HCT116 (cell line): ENCODE results near the gene BPIFB3. TPM values are rescaled to one million over a fixed set of nuclear protein-coding genes. Genes with fewer than 3 reads are reported as not detected.

Experiments
- ATAC-seq: fragments of 200-7000 bp; cut with Tn5 transposase; 2 replicates; pipeline ENCODE4 v1.9.1; 2020; ENCODE audit warnings: mild to moderate bottlenecking, moderate library complexity
- BruUV-seq: library from RNA; stranded (reverse); fragments of 400-500 nt; replicated peaks from 2 replicates; lab custom pipeline; 2021; lab: Mats Ljungman, UMichigan
- CTCF ChIA-PET: fragments of 300-600 bp; sonication (Branson Sonifier 250); formaldehyde crosslinking; loops from one replicate; lab custom pipeline; 2021; ENCODE audit warnings: antibody characterized with exemption; lab: Charles Lee
- POLR2A ChIA-PET: fragments of 300-600, 350-600 bp; sonication (Branson Sonifier 250); formaldehyde crosslinking; loops from one replicate; lab custom pipeline; 2021; ENCODE audit warnings: antibody characterized with exemption; lab: Charles Lee
- RAD21 ChIA-PET, 2 experiments: fragments of 300-600 bp; sonication (Branson Sonifier 250); formaldehyde crosslinking; loops; one replicate each; lab custom pipeline; 2023; ENCODE audit warnings: low total read pairs in 2 of 2; ENCODE audit not compliant: uncharacterized antibody in 2 of 2, unreplicated experiment in 2 of 2, low non-redundant PET in 1 of 2; lab: Charles Lee
- DNase-seq: peaks from one replicate; pipeline ENCODE4 v3.0.0-alpha.2; 2010; ENCODE audit warnings: low read depth, low spot score
- H2AFZ ChIP-seq: fragments of 200-600 bp; shearing (Covaris generic), sonication (generic); 2 replicates; pipeline ENCODE4 v1.6.1; 2017; ENCODE audit warnings: low read depth, mixed run types, mixed read lengths, antibody characterized with exemption, low read length; ENCODE audit not compliant: poor library complexity, severe bottlenecking
- H3K27ac ChIP-seq: 2 replicates; pipeline ENCODE4 v1.5.1; 2012; ENCODE audit warnings: low read depth, low read length
- H3K27me3 ChIP-seq: fragments of 200-600 bp; sonication (generic); 2 replicates; pipeline ENCODE4 v1.6.1; 2016; ENCODE audit warnings: mixed run types, low read length, mixed read lengths; ENCODE audit not compliant: insufficient read depth
- H3K36me3 ChIP-seq, 2 experiments: fragments of 200-500 bp in 1 of 2; fragments of 200-600 bp in 1 of 2; sonication (Bioruptor generic) in 1 of 2; sonication (generic) in 1 of 2; 2 replicates each; pipeline versions ENCODE4 v1.5.1 to v1.6.1; 2014 to 2016; ENCODE audit warnings: low read length in 2 of 2, inconsistent platforms in 1 of 2, mixed read lengths in 1 of 2, mixed run types in 1 of 2; ENCODE audit not compliant: insufficient read depth in 2 of 2, control insufficient read depth in 1 of 2
- H3K4me1 ChIP-seq, 2 experiments: fragments of 200-600 bp in 1 of 2; sonication (generic) in 1 of 2; 2 replicates each; pipeline versions ENCODE4 v1.5.1 to v1.6.1; 2012 to 2017; ENCODE audit warnings: low read length in 2 of 2, inconsistent platforms in 1 of 2, mild to moderate bottlenecking in 1 of 2, mixed read lengths in 1 of 2, mixed run types in 1 of 2, moderate library complexity in 1 of 2; ENCODE audit not compliant: insufficient read depth in 2 of 2, control insufficient read depth in 1 of 2
- H3K4me2 ChIP-seq: fragments of 200-600 bp; sonication (generic); 2 replicates; pipeline ENCODE4 v1.6.1; 2017; ENCODE audit warnings: mixed run types, low read length, mixed read lengths
- H3K4me3 ChIP-seq, 2 experiments: fragments of 200-600 bp in 1 of 2; sonication (generic) in 1 of 2; replicated peaks in 1 of 2; 2 replicates each; pipeline ENCODE4 v1.5.1; 2011 to 2016; ENCODE audit warnings: low read length in 2 of 2, control low read depth in 1 of 2, low read depth in 1 of 2, mild to moderate bottlenecking in 1 of 2, mixed read lengths in 1 of 2, mixed run types in 1 of 2
- H3K79me2 ChIP-seq: fragments of 200-600 bp; sonication (generic); 2 replicates; pipeline ENCODE4 v1.6.1; 2017; ENCODE audit warnings: mild to moderate bottlenecking, mixed run types, low read length, moderate library complexity, mixed read lengths; ENCODE audit not compliant: insufficient read depth
- H3K9ac ChIP-seq: fragments of 200-600 bp; sonication (generic); 2 replicates; pipeline ENCODE4 v1.6.1; 2016; ENCODE audit warnings: low read length, mixed read lengths
- H3K9me2 ChIP-seq: fragments of 200-600 bp; sonication (generic), shearing (Covaris generic); 2 replicates; pipeline ENCODE4 v1.6.1; 2017; ENCODE audit warnings: mixed run types, mild to moderate bottlenecking, moderate library complexity; ENCODE audit not compliant: insufficient read depth
- H3K9me3 ChIP-seq, 2 experiments: fragments of 200-500 bp in 1 of 2; fragments of 200-600 bp in 1 of 2; sonication (Bioruptor generic) in 1 of 2; sonication (generic) in 1 of 2; 2 replicates each; pipeline ENCODE4 v1.6.1; 2014 to 2017; ENCODE audit warnings: low read length in 2 of 2, mixed read lengths in 2 of 2, inconsistent platforms in 1 of 2, low read depth in 1 of 2, mild to moderate bottlenecking in 1 of 2, mixed run types in 1 of 2, moderate library complexity in 1 of 2; ENCODE audit not compliant: control insufficient read depth in 1 of 2, insufficient read depth in 1 of 2
- H4K20me1 ChIP-seq: fragments of 200-600 bp; sonication (generic), shearing (Covaris generic); 2 replicates; pipeline ENCODE4 v1.6.1; 2017; ENCODE audit warnings: mixed run types, mild to moderate bottlenecking, moderate library complexity; ENCODE audit not compliant: insufficient read depth
- CEBPB ChIP-seq: IDR thresholded peaks from 2 replicates; pipeline ENCODE4 v1.6.1; 2012; ENCODE audit warnings: low read depth
- EGR1 ChIP-seq: IDR thresholded peaks from 2 replicates; pipeline ENCODE4 v1.6.1; 2012; ENCODE audit warnings: low read depth
- EZH2phosphoT487 ChIP-seq: fragments of 200-600 bp; IDR thresholded peaks from 2 replicates; pipeline ENCODE4 v1.6.1; 2018; ENCODE audit warnings: antibody characterized with exemption, borderline replicate concordance
- POLR2AphosphoS5 ChIP-seq: IDR thresholded peaks from 2 replicates; pipeline ENCODE4 v1.6.1; 2011; ENCODE audit warnings: mild to moderate bottlenecking, low read depth, low read length, moderate library complexity
- SP1 ChIP-seq: IDR thresholded peaks from 2 replicates; pipeline ENCODE4 v1.6.1; 2012; ENCODE audit warnings: low read depth
- ZBTB33 ChIP-seq: IDR thresholded peaks from 2 replicates; pipeline ENCODE4 v1.6.1; 2011; ENCODE audit warnings: mild to moderate bottlenecking, low read length, moderate library complexity; ENCODE audit not compliant: insufficient replicate concordance; ENCODE audit errors: extremely low read depth
- ZFX ChIP-seq: fragments of 450-650 bp; IDR thresholded peaks from 2 replicates; pipeline ENCODE4 v1.6.1; 2017
- intact Hi-C: fragments of 100-400 bp; cut with micrococcal nuclease; formaldehyde crosslinking; loops from 2 replicates; pipeline ENCODE4 v1.10.0; 2022
- total RNA-seq: library from RNA; stranded (reverse); gene quantifications from one replicate; pipeline ENCODE4 v1.2.1, GENCODE V29; 2021; ENCODE audit not compliant: unreplicated experiment

BPIFB3 gene
- total RNA-seq, 1 experiment from 2014 or later: not detected

- no peak overlapping the region for H3K4me3 ChIP-seq
- H4K20me1 ChIP-seq: no peaks in the 10 kb centered on the region
- no peaks in the 10 kb centered on the region for H3K79me2 ChIP-seq
- H3K36me3 ChIP-seq: no peaks in the 10 kb centered on the region
- DNase-seq (no peak), ATAC-seq (no peak)
- RAD21 ChIA-PET: no interaction called here
- no TSS peak for BruUV-seq
- intact Hi-C loops: no loop called here
- no peak overlapping the region for H2AFZ ChIP-seq
- H3K9ac ChIP-seq: no peak overlapping the region
- peaks cover 29% of the 10 kb centered on the region; the same call in 1 of the 2 replicates for H3K27me3 ChIP-seq
- no peaks in the 10 kb centered on the region for H3K4me1 ChIP-seq
- CTCF ChIA-PET: no interaction called here
- TF ChIP-seq SP1: no peak
- no peak for TF ChIP-seq CEBPB
- TF ChIP-seq ZBTB33: no peak
- no peak for TF ChIP-seq EGR1
- no peak for TF ChIP-seq ZFX
- TF ChIP-seq POLR2AphosphoS5: no peak
- TF ChIP-seq EZH2phosphoT487: no peak
- no peak overlapping the region for H3K4me2 ChIP-seq
- no peaks in the 10 kb centered on the region; a peak in 1 of 4 replicates for H3K9me3 ChIP-seq
- POLR2A ChIA-PET: no interaction called here
- H3K9me2 ChIP-seq: no peaks in the 10 kb centered on the region
- H3K27ac ChIP-seq: no peak overlapping the region
Measured at GRCh38 chr20:33025318-33025876, 28.3 kb upstream of the BPIFB3 start.
